CD4-positive, alpha-beta T cell treated with Interleukin-15 for 4 hours (primary cell): ENCODE data around the gene GRID1.

Source experiments
- DNase-seq: peaks from one replicate; pipeline ENCODE4 v3.0.0-alpha.2; 2020; ENCODE audit warnings: low spot score

Gene GRID1

GRCh38 chr10:85922356-85923129 is 444.1 kb downstream of the GRID1 start:
- no peak for DNase-seq

GRCh38 chr10:85921789-85922188 is 444.8 kb downstream of the GRID1 start:
- no peak for DNase-seq

DNA sequence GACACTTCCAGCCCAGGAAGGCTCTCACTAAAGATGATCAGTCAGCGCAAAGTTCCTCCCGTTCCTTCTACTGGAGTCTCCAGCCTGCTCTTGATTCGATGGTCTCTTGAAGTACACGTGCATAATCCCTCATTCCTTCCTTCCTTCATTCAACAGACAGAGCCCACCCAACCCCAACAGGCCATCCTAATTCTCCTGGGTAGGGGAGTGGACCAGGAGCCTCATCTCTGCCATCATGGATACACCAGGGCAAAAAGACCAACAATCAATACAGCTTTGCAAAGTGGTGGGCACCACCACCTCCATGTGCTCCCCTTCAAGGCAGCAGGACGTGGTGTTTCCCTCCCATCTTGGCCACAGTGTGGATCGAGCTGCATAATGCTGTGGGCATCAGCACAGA is 446.3 kb downstream of the GRID1 start:
- no peak for DNase-seq

DNA sequence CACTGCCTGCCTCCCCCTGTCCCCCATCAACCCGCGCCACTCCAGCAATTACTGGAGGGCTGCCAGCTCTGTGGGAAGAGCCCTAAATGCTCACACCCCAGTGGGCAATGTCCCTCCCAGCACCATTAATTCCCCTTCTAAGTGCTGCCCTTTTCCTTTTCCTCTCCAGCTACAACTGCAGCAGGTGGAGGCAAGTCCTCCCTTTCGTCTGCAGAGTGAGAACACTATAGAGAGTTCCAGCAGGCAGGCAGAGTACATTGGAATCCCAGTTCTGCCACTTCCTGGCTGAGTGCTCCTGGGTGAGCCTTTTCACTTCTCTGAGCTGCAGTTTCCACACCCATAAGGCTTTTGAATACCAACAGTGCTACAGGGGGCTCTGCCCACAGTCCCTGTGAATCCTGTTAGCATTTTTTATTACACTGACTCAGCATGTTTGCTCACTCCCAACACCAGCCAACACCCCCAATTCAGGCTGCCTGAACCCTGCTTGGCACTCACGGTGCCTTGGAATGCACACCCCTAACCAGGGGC is 447.0 kb downstream of the GRID1 start:
- DNase-seq = no peak

DNA sequence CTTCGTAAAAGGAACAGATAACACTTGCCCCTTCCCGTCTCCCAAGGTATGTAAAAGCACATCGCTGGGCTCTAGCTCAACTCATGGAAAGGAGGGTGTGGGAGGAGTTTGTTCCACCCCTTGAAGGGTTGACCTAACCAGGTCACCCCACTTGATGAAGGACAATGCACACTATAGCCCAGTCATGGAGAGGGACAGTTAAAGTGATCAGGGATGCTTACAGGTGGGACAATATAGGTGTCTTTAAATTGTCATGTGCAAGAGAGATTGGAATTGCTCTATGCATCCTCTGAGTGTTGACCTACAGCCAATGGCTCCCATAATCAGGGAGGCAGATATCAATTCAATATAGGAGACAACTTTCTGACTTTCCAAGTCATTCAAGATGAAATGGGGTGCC is 448.2 kb downstream of the GRID1 start:
- DNase-seq = no peak

- no peak for DNase-seq
Observed at GRCh38 chr10:85917601-85918000, 449.0 kb downstream of the GRID1 start.

DNA sequence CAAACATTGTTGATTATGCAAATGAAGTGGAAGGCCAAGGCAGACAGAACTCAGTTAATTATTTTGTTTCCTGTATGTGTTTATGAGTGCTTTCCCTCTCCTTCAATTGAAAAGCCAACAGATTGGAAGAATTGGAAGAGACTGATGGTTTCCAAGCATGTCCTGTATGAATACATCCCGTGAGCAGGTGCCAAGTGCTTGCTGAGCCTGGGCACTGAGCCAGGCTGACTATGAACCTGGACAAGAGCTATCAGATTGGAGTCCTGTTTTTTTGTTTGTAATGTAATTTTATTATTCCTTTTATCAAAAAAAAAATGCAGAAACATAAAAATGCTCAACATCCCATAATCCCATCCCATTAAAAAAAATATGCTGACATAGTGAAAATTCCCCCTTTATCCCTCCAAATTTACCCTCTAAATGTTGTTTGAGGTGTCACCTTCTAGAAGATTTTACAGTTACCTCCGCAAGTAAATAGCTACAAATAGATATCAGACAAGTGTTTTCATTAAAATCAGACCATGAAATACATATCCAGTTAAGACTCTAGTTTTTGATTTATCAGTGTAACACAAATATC is 449.5 kb downstream of the GRID1 start:
- DNase-seq = no peak

DNA sequence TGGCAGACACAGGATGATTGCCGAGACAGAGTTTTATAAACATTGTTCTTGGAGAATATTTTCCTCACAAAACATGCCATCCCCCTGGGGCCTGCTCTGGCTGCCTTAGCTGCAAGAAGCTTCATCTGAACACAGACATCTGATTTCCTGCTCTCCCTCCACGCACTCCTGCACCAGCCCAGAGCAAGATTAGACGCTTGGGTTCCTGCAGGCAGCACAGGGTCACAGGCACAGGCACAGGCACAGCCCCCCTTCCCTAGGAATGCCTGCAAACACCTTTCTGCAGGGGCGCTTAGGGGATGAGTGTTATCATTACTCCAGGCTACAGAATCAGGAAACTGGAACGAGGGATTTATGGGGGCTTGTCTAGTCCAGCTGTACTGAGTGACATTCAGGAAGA is 450.3 kb downstream of the GRID1 start:
- DNase-seq = no peak

- DNase-seq = no peak
Observed at GRCh38 chr10:85915245-85915846, 451.2 kb downstream of the GRID1 start.

- no peak for DNase-seq
Observed at GRCh38 chr10:85914720-85915119, 451.9 kb downstream of the GRID1 start.

DNA sequence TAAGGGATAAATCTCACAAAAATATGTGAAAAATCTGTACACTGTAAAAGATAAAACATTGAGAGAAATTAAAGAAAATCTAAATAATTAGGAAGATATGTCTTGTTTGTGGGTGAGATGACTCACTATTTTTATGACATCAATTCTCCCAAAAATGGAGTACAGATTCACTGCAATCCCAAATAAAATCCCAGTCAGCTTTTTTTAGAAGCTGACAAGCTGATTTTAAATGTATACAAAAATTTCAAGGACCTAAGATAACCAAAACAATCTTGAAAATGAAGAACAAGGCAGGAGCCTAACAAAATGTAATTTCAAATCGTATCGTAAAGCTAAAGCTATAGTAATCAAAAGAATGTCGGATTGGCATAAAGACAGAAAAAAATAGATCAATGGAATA is 458.1 kb downstream of the GRID1 start:
- no peak for DNase-seq

- DNase-seq = no peak
Observed at GRCh38 chr10:85902051-85902450, 464.5 kb downstream of the GRID1 start.

DNA sequence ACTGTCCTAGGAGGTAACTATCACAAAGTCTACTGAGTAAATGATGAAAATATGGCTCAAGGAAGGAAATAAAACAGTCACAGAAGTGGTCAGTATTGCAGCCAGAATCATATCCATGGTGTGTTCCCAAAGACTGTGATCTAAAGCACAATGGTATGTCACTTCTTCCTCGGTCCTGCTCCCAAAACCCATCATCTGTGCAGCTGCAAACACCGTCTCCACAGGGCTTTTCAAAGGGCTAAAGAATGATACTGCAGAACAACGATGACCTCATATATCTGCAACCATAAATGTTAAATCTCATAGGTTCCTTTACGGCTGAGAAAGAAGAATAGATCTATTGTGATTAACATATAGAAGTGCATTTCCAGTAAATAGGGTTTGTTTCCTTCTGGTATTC is 465.0 kb downstream of the GRID1 start:
- DNase-seq = no peak

- no peak for DNase-seq
Observed at GRCh38 chr10:85900487-85900886, 466.1 kb downstream of the GRID1 start.

GRCh38 chr10:85900061-85900460 is 466.5 kb downstream of the GRID1 start:
- no peak for DNase-seq

DNA sequence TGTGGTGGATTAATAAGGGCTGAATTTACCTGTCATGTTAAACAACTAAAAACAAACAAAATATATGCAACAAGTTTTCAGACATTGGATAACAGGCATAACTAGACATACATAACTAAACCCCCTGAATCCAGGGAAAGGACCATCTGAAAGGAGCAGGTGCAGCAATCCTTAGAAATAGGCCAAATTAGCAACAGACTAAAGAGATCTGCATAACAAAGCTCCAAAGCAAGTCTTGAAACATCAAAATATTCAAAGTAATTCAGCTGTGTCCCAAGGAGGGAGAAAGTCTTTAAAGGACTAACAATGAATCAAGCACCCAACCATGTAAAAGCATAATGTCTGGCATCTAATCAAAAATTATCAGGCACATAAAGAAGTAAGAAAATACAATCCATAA is 475.1 kb downstream of the GRID1 start:
- no peak for DNase-seq

DNA sequence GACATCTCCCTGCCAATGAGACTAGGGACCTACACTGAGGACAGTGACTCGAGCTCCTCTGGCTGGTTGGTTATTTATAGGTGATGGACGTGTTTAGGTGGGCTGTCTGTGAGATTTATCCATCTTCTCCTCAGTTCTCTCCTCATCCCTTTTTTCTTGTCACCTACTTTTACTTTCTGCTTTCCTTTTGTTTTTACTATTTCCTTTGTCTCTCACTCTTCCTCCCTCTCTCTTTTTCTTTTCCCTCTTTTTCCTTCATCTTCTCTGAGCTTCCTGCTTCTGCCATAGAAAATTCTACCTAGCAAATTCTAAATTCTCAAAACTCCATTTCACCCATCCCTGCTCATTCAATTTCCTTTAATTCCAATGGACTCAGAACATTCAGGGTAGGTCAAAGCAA is 478.0 kb downstream of the GRID1 start:
- DNase-seq = no peak

- no peak for DNase-seq
Observed at GRCh38 chr10:85888004-85888403, 478.6 kb downstream of the GRID1 start.

DNA sequence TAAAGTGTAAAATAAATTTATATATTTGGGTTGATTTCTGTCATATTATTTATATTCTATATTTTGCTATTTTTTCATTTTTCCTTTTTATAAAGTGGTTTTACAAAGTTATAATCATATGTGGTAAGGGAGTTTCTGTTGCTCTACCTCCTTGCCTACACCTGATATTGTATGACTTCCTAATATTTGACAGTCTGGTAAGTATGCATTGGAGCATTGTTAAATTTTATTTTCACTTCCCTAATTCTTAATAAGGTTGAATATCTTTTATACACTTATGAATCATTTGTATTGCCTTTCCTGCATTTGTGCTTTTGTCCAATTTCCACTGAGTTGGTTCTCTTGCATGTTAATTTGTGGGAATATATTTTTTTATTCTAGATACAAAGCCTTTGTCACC is 492.4 kb downstream of the GRID1 start:
- no peak for DNase-seq

DNA sequence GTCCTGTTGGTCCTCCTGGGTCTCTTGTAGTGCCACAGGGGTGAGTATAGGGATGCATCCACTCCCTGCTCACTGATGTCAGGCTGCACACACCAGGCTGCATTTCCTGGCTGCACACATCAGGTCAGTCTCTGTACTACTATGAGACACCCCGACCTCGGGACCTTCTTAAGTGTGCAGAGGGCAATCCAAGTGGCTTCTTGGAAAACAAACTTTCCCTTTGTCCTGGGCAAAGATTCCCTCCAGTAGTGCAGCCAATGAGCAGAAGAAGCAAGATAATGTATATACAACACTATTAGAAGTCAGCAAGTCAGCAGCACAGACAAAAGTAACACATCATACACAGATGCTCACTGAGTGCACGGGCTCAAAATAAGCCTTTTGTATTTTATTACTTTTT is 493.5 kb downstream of the GRID1 start:
- no peak for DNase-seq

GRCh38 chr10:85868627-85869499 is 497.7 kb downstream of the GRID1 start:
- no peak for DNase-seq

DNA sequence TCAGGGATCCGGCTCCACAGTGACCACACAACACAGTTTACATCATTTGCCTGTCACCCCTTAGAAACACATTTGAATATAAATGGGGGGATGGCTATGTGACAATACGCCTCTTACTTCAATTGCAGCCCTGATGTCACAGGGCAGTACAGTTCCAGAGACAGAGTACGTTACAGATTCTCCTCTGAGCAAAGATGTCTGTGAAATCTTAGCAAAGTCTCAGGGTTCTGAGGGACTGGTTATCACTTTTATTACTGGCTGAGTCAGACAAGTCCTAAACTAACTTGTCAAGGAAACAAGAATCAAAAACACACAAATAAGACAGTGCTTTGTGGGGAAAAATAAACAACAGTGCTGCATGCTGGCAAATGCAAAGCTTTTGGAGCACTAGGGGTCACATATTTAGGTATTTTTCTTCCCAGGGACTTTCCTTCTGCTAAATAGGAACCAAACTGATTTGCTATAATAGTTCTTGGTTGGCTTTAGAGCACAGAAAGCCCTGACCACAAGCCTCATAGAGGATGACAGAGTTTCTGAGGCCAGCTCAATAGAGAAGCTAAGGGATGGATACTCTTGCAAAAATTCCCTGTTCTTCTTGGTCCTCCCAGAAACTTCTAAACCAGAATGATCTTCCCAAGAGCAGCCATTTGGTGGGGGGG is 501.6 kb downstream of the GRID1 start:
- DNase-seq = no peak
